22Rv1 (cell line): ENCODE results near the gene ACOX2.

ENCODE experiments used
- CTCF ChIP-seq: fragments of 450-650 bp; IDR thresholded peaks from 2 replicates; pipeline ENCODE4 v1.5.1; 2017; ENCODE audit warnings: mild to moderate bottlenecking
- ZFX ChIP-seq: fragments of 450-650 bp; IDR thresholded peaks from 2 replicates; pipeline ENCODE4 v1.6.1; 2017; ENCODE audit warnings: antibody characterized with exemption, borderline replicate concordance

- no peak for TF ChIP-seq CTCF
- no peak for TF ChIP-seq ZFX
Measured at GRCh38 chr3:58524326-58524888, 12.6 kb downstream of the ACOX2 start.
